K562 (cell line): ENCODE results near the gene UNC5C.

Experiments used
- GABPA ChIP-seq: fragments of 200-800 bp; sonication (Bioruptor generic); conservative IDR thresholded peaks from 2 replicates; pipeline ENCODE4 v1.6.1; 2016; ENCODE audit warnings: low read depth, missing genetic modification characterization, missing compliant biosample characterization
- NR1H2 ChIP-seq: sonication (generic); formaldehyde crosslinking; IDR thresholded peaks from 2 replicates; pipeline ENCODE4 v1.4.0; 2020; ENCODE audit warnings: mild to moderate bottlenecking, missing genetic modification reagents

- TF ChIP-seq NR1H2 (CRISPR knock-in tag) (no peak), GABPA (tag) (no peak)
Measured at GRCh38 chr4:95505799-95506198, 43.0 kb downstream of the UNC5C start.
